HG02938 (cell line): ENCODE data around the gene RREB1.
A peak's percentile ranks its signal among the peaks of the same experiment; 100 is the strongest.

Source experiments
- ATAC-seq: cut with Tn5 transposase; IDR thresholded peaks from one replicate; pipeline ENCODE4 v1.9.1; 2021; ENCODE audit warnings: mild to moderate bottlenecking, moderate library complexity; ENCODE audit not compliant: unreplicated experiment

Gene RREB1

GRCh38 chr6:7107578-7108195 lies at the start of gene RREB1:
Gene RREB1, plus strand, starts transcription at chr6:7107961. Its CDS starts 73,951 bp downstream, at chr6:7181912.
- peak; percentile 49 for ATAC-seq

GRCh38 chr6:7058250-7058923 lies 49.4 kb upstream of the RREB1 start:
- ATAC-seq = no peak

GRCh38 chr6:7060769-7061516 lies 46.8 kb upstream of the RREB1 start:
- no peak for ATAC-seq

- ATAC-seq = no peak
Observed at GRCh38 chr6:7062451-7063162, 45.2 kb upstream of the RREB1 start.

GRCh38 chr6:7067305-7067704 lies 40.5 kb upstream of the RREB1 start:
- ATAC-seq = no peak

GRCh38 chr6:7071405-7071804 lies 36.4 kb upstream of the RREB1 start:
- ATAC-seq = no peak

GRCh38 chr6:7073082-7073820 lies 34.5 kb upstream of the RREB1 start:
- ATAC-seq = no peak

- peak; percentile 96 for ATAC-seq
Observed at GRCh38 chr6:7073821-7074525, 33.8 kb upstream of the RREB1 start.

- no peak for ATAC-seq
Observed at GRCh38 chr6:7074870-7075269, 32.9 kb upstream of the RREB1 start.

- no peak for ATAC-seq
Observed at GRCh38 chr6:7075341-7076000, 32.3 kb upstream of the RREB1 start.

GRCh38 chr6:7077856-7078255 lies 29.9 kb upstream of the RREB1 start:
- no peak for ATAC-seq

- no peak for ATAC-seq
Observed at GRCh38 chr6:7078856-7079255, 28.9 kb upstream of the RREB1 start.

GRCh38 chr6:7080311-7080710 lies 27.4 kb upstream of the RREB1 start:
- no peak for ATAC-seq

- ATAC-seq = peak; percentile 50
Observed at GRCh38 chr6:7085911-7086310, 21.9 kb upstream of the RREB1 start.

- ATAC-seq = peak; percentile 52
Observed at GRCh38 chr6:7086488-7086887, 21.3 kb upstream of the RREB1 start.

GRCh38 chr6:7087066-7087465 lies 20.7 kb upstream of the RREB1 start:
- peak; percentile 6 for ATAC-seq

GRCh38 chr6:7087491-7087979 lies 20.2 kb upstream of the RREB1 start:
- ATAC-seq = peak; percentile 47

GRCh38 chr6:7088076-7088742 lies 19.6 kb upstream of the RREB1 start:
- ATAC-seq = no peak

- ATAC-seq = no peak
Observed at GRCh38 chr6:7098993-7099392, 8.8 kb upstream of the RREB1 start.
